Measurements from ENCODE around the gene SORL1.

SORL1 gene

DNA sequence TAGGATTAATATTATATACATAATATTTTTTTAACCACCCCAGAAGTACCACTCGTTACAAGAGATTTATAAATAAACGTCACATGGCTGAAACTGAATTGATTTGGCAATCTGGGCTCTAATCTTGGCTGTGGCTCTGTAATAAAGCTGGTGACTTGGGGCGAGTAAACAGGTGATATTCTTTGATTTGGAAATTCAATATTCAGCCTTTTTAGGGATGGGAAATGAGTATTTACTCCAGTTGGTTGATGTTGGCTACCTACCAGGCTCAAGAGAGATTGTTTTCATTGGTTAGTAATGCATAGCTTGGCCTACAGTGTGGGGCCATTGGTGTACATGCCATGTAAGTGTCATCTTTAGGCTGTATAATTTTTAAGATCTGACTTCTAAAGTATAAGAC, 118.3 kb downstream of the SORL1 start:
- Mint-ChIP-seq H3K4me3 (no peak overlapping the region), H3K27me3 (no peaks in the 10 kb centered on the region), H3K9me3 (no peaks in the 10 kb centered on the region), H3K4me1 (ENCODE audit: low read depth in 2 of 2) (peaks cover 8 to 14% of the 10 kb centered on the region in 2 donors), H3K36me3 (ENCODE audit: insufficient read depth) (peaks cover 67% of the 10 kb centered on the region), H3K27ac (peak overlapping the region in 1 of 2 donors; percentile 59)
- DNase-seq (no peak), ATAC-seq (replicated peaks) (no peak)

DNA sequence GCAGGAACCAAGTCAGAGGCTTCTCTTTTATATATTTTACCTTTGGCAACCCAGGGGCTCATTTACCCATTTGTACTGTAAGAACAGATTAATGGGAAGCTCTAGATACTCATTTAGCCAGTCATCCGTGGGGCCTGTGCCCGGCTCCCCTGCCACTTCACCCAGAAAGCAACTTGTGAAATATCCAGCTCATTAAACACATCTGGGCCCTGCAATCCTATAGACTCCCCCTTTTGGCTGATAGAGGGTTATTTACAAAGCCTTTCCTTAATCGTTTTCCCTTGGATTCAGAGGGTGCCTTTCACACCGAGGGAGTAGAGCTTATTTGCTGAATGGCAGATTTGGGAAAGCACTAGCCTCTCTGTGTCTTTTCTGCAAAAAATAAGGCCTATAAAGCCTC, 119.4 kb downstream of the SORL1 start:
- no peaks in the 10 kb centered on the region for H3K27me3 Mint-ChIP-seq

DNA sequence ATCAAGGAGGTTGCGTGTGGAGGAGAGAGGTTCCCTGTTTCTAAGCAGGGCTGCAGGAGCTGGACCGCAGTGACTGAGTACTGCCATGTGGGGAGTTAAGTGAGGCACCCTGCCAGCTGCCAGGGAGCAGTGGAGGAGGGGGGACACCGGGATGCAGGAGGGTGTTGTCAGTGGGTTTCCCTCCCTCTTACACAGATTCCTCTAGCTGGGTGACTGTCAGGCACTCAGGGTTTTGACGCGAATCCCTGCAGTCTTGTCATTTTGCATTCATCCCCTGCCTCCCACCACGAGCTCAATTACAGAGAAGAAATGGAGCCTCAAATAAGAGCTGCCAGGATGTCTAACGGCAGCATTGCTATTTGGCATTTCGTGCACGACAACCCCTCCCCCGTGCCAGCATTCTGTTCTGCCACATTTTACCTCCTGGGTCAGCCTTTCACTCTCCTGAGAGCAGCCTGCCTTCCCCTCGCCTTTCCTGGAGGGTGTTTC, 120.5 kb downstream of the SORL1 start:
- no peaks in the 10 kb centered on the region for H3K9me3 Mint-ChIP-seq
- DNase-seq = no peak
- H3K27me3 Mint-ChIP-seq = no peaks in the 10 kb centered on the region
- ATAC-seq (replicated peaks) = no peak
- no peak overlapping the region for H3K4me3 Mint-ChIP-seq
- peaks cover 74% of the 10 kb centered on the region for H3K36me3 Mint-ChIP-seq (ENCODE audit: insufficient read depth)
- peaks cover 3 to 14% of the 10 kb centered on the region in 2 donors for H3K4me1 Mint-ChIP-seq (ENCODE audit: low read depth in 2 of 2)
- H3K27ac Mint-ChIP-seq = peak overlapping the region in 1 of 2 donors; percentile 4

More for the DNA sequence above, 119.4 kb downstream of the SORL1 start:
- ATAC-seq (replicated peaks) (no peak), DNase-seq (no peak)
- Mint-ChIP-seq H3K27ac (peak overlapping the region; percentile 4 to 59), H3K36me3 (ENCODE audit: insufficient read depth) (peaks cover 74% of the 10 kb centered on the region), H3K9me3 (no peaks in the 10 kb centered on the region), H3K4me1 (ENCODE audit: low read depth in 2 of 2) (peaks cover 8 to 14% of the 10 kb centered on the region in 2 donors), H3K4me3 (no peak overlapping the region)

DNA sequence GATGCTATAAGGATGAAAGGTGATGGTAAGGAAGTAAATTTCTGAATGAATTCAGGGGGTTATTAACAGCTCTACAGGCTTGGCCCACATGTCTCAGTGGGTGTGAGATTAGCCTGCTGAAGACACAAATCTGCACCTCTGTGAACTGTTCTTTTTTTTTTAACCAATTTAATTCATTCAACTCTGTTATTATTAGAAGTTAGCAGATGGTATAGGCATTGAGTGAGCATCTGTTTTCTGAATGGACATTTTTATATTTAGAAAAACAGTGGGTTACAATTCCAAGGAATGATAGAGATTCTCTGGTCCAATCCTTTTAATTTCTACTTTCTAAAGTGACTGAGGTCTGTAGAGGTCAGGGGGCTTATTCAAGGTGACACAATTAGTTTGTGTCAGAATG, 122.7 kb downstream of the SORL1 start:
- peak overlapping the region; percentile 49 to 56 for H3K27ac Mint-ChIP-seq
- H3K4me3 Mint-ChIP-seq = no peak overlapping the region
- H3K36me3 Mint-ChIP-seq (ENCODE audit: insufficient read depth) = peaks cover 81% of the 10 kb centered on the region
- H3K4me1 Mint-ChIP-seq (ENCODE audit: low read depth in 2 of 2) = peaks cover 3 to 8% of the 10 kb centered on the region in 2 donors
- H3K9me3 Mint-ChIP-seq = peaks cover 0 to under 1% of the 10 kb centered on the region in 2 donors
- ATAC-seq (replicated peaks) (no peak), DNase-seq (no peak)
- no peaks in the 10 kb centered on the region for H3K27me3 Mint-ChIP-seq

DNA sequence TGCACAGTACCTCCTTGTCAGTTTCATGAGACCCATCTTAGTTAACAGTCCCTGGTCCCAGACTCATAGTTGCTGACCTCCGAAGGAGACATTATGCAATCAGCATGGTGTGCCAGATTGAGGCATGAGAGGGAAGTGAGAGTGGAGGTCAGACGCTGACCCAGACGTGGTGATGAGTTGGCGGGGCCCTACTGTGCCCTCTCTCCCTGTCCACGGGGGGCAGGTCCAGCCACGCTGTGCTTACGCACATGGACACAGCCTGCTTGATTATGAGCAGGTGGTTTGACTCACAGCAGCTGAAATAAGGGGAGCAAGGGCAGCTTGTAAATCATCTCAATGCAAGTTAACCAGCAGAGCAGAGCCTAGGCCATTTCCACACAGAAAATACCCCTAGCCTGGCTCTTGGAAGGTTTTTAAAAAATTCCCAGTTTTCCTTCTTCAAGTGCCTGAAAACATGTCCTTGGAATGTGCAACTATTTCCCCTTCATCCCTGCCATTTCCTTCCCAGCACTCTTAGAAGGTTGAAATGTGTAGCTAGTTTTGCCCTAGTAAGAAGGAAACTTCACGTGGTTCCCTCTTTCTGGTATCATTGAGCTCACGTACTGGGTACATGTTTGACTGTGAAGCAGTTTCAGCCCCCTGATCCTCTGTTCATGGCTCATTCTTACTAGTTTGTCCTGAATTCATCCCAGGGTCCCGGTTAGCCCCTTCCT, 123.3 kb downstream of the SORL1 start:
- ATAC-seq (replicated peaks) = peak; percentile 42
- Mint-ChIP-seq H3K27me3 (no peaks in the 10 kb centered on the region), H3K27ac (peak overlapping the region; percentile 49 to 56), H3K9me3 (peaks cover 0 to 6% of the 10 kb centered on the region in 2 donors), H3K4me1 (ENCODE audit: low read depth in 2 of 2) (peaks cover 4 to 7% of the 10 kb centered on the region in 2 donors), H3K4me3 (no peak overlapping the region), H3K36me3 (ENCODE audit: insufficient read depth) (peaks cover 83% of the 10 kb centered on the region)
- no peak for DNase-seq

DNA sequence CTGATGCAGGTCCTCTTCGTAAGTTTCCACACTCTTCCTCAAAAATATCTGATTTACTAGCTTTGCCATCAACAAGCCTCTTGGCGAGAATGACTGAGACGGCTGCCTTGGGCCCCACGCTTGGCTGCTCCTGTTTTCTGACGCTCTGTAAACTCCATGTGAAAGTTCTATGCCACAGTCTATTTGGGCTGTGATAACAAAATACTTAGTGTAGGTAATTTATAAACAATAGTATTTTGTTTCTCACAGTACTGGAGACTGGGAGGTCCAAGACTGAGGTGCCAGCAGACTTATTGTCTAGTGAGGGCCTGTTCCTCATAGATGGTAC, 123.8 kb downstream of the SORL1 start:
- ATAC-seq (replicated peaks) (no peak), DNase-seq (no peak)
- Mint-ChIP-seq H3K9me3 (peaks cover 0 to 7% of the 10 kb centered on the region in 2 donors), H3K36me3 (ENCODE audit: insufficient read depth) (peaks cover 83% of the 10 kb centered on the region), H3K27ac (peak overlapping the region; percentile 12 to 49), H3K4me3 (no peak overlapping the region), H3K4me1 (ENCODE audit: low read depth in 2 of 2) (peaks cover 2 to 9% of the 10 kb centered on the region in 2 donors), H3K27me3 (no peaks in the 10 kb centered on the region)

DNA sequence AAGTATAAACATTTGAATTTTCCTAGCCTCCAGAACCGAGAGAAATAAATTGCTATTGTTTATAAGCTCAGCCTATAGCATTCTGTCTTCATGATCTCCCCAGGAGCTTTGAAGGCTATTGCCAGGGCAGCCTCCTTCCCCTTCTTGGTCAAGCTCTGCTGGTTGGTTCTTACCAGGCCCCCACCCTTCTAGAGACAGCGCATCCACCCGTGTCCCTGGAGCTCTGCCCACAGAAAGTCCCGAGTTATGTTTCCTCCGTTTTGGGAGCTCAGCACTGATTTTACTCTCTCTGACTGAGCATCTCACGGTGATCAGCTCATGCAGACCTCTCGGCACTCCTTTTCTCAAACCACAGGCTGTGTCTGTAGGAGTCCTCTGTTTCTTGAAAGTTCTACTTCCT, 124.4 kb downstream of the SORL1 start:
- ATAC-seq (replicated peaks) (no peak), DNase-seq (no peak)
- Mint-ChIP-seq H3K4me3 (no peak overlapping the region), H3K36me3 (ENCODE audit: insufficient read depth) (peaks cover 83% of the 10 kb centered on the region), H3K9me3 (peaks cover 0 to 7% of the 10 kb centered on the region in 2 donors), H3K27ac (peak overlapping the region in 1 of 2 donors; percentile 41), H3K4me1 (ENCODE audit: low read depth in 2 of 2) (peaks cover 0 to 9% of the 10 kb centered on the region in 2 donors), H3K27me3 (no peaks in the 10 kb centered on the region)

DNA sequence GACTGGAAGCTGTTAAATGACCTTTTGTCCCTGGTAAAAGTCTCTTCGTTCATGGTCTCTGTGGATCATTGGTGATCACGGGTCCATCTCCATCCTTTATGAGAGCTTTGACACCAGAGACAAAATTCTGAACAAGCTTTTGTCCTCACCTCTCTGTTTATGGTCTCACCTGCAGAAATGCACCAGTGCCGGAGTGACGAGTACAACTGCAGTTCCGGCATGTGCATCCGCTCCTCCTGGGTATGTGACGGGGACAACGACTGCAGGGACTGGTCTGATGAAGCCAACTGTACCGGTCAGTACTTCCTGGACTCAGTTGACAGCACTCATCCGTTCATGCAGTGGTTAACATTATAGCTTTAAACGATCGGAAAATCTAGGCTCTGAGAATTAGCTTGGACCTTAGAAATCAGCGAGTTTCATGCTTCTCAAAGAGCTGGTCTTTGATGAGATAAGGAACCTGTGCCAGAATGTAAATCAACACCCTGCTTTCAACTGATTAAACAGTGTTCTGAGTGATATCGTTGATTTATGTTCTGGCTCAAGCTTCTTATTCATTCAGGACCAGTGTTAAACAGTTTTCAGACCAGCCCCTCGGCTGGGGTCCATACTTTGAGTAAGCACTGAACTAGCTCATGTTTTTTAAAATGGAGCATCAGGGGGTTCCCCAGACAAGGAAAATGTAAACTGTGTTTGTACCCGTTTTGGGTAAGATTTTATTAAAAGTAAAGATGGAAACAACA, 125.2 kb downstream of the SORL1 start:
- H3K4me1 Mint-ChIP-seq (ENCODE audit: low read depth in 2 of 2) = peaks cover 2 to 10% of the 10 kb centered on the region in 2 donors
- no peak overlapping the region for H3K4me3 Mint-ChIP-seq
- H3K36me3 Mint-ChIP-seq (ENCODE audit: insufficient read depth) = peaks cover 80% of the 10 kb centered on the region
- H3K27me3 Mint-ChIP-seq = no peaks in the 10 kb centered on the region
- H3K9me3 Mint-ChIP-seq = peaks cover 0 to 7% of the 10 kb centered on the region in 2 donors
- ATAC-seq (replicated peaks) (no peak), DNase-seq (no peak)
- H3K27ac Mint-ChIP-seq = peak overlapping the region; percentile 41 to 87

DNA sequence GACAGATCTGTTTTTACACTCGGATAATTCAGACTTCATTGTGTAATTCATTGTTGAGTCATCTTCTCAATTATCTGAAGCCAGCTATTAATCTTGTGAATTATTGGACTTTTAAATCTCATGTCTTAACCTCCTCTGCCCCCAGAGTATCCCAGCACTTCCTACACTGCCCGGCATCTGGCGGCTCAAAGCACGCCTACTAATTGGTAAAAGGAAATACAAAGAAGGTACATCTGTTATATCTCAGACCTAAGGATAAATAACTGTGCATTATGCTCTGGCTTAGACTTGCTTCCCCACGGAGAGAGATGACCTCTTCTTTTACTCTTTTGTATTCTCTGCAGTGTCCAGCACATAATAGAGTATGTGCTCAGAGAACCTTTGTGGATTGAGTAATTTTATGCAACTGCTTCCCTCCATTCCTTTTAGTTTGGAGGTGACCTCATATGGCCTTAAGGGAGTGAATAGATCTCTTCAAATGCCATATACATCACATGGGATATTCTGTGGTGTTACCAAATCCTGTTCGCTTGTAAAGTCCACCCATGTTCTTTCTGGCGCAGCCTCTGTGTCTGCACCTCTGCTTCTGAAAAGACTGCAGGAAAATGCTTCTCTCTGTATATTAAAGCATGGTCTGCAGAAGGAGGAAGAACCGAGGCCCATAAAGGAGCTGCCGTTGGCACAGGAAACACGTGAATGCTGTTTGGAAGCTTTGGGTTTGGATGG, 126.3 kb downstream of the SORL1 start:
- Mint-ChIP-seq H3K27me3 (no peaks in the 10 kb centered on the region), H3K36me3 (ENCODE audit: insufficient read depth) (peaks cover 82% of the 10 kb centered on the region), H3K9me3 (peaks cover 0 to 7% of the 10 kb centered on the region in 2 donors), H3K4me1 (ENCODE audit: low read depth in 2 of 2) (peaks cover 9 to 22% of the 10 kb centered on the region in 2 donors), H3K4me3 (no peak overlapping the region), H3K27ac (peak overlapping the region; percentile 51 to 87)
- DNase-seq (no peak), ATAC-seq (replicated peaks) (no peak)

DNA sequence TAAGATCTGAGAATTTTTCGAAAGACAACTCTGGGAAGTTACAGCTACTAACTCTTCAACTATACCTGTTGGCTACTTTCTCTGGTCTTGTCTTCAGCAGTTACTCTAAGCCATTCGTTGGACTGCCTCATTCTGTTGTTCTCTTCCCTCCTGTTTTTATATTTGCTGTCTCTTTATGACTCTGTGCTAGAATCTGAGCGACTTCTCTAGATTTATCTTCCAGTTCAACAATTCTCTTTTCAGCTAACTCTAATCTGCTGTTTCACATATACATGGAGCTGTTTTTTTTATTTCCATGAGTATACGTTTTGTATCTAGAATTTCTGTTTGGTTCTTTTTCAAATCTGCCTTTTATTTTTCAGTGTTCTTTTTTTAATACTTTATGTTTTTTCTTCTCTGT, 128.0 kb downstream of the SORL1 start:
- Mint-ChIP-seq H3K36me3 (ENCODE audit: insufficient read depth) (peaks cover 78% of the 10 kb centered on the region), H3K27ac (peak overlapping the region; percentile 64 to 83)

DNA sequence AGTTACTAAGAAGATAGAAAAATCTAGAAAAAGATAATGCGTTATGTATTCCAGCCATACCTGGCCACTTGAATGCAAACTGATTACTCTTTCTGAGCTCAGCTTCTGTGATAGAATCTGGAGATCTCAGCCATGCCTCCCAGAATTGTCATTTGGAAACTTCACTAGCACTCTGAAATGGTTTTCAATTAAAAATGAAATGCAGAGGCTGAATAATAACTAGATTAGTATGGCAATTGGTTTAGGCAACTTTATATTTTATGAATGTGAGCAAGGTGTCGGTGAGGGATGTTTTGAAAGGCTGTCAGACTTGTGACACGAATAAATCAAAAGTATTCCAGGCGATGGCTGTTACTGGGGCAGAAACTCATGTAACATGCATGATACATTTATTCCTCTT, 129.5 kb downstream of the SORL1 start:
- DNase-seq (no peak), ATAC-seq (replicated peaks) (no peak)
- no peaks in the 10 kb centered on the region for H3K27me3 Mint-ChIP-seq
- peak overlapping the region; percentile 77 to 83 for H3K27ac Mint-ChIP-seq
- H3K4me1 Mint-ChIP-seq (ENCODE audit: low read depth in 2 of 2) = peaks cover 13 to 33% of the 10 kb centered on the region in 2 donors
- H3K4me3 Mint-ChIP-seq = peak overlapping the region in 1 of 2 donors; percentile 22
- H3K9me3 Mint-ChIP-seq = peaks cover 0 to 7% of the 10 kb centered on the region in 2 donors
- peaks cover 81% of the 10 kb centered on the region for H3K36me3 Mint-ChIP-seq (ENCODE audit: insufficient read depth)

More for the DNA sequence above, 128.0 kb downstream of the SORL1 start:
- DNase-seq (no peak), ATAC-seq (replicated peaks) (no peak)
- Mint-ChIP-seq H3K4me3 (no peak overlapping the region), H3K4me1 (ENCODE audit: low read depth in 2 of 2) (peaks cover 9 to 30% of the 10 kb centered on the region in 2 donors), H3K9me3 (peaks cover 0 to 7% of the 10 kb centered on the region in 2 donors), H3K27me3 (no peaks in the 10 kb centered on the region)

DNA sequence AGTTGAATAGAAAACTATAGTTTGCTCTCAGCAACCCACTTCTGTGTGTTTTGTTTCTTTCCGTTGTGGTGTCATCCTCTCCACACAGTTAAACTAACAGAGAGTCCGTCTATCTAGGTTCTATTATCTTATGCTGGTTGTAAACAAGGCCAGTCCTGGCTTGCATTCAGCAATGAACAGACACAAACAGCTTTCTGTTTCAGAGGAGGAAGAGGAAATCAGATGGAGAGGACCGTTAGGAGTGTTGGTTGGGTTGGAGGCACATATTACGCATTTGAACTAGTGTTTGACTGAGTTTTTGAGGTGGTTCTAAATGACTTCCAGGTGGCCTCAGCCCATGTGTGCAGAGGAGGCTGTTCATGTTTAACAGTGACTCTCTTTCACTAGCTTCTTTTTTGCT, 130.2 kb downstream of the SORL1 start:
- Mint-ChIP-seq H3K36me3 (ENCODE audit: insufficient read depth) (peaks cover 77% of the 10 kb centered on the region), H3K9me3 (peaks cover 0 to 7% of the 10 kb centered on the region in 2 donors), H3K27me3 (no peaks in the 10 kb centered on the region), H3K4me1 (ENCODE audit: low read depth in 2 of 2) (peaks cover 13 to 33% of the 10 kb centered on the region in 2 donors), H3K27ac (peak overlapping the region; percentile 77 to 83), H3K4me3 (peak overlapping the region in 1 of 2 donors; percentile 59)
- peak; percentile 75 for ATAC-seq (replicated peaks)
- no peak for DNase-seq

DNA sequence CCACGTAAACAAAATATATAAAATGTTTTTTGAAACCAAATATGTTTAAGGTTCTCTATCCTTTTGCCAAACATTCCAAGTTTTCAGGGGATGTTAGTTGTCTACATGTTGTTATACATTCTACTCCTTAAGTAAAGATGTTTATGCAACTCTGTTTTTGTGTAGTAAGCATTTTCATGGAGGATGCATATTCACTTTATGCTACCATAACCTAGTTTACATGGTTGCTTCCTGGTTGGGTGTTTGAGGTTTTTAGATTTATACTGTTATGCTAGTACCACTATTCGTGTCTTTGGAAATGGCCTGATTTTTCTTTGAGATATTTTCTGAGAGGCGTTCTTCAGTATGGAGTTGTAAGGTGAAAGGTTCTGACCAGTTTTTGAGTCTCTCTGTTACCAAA, 131.7 kb downstream of the SORL1 start:
- H3K27ac Mint-ChIP-seq = peak overlapping the region; percentile 83 to 84
- peaks cover 0 to 7% of the 10 kb centered on the region in 2 donors for H3K9me3 Mint-ChIP-seq
- no peaks in the 10 kb centered on the region for H3K27me3 Mint-ChIP-seq
- peaks cover 13 to 33% of the 10 kb centered on the region in 2 donors for H3K4me1 Mint-ChIP-seq (ENCODE audit: low read depth in 2 of 2)
- ATAC-seq (replicated peaks) = peak; percentile 75
- DNase-seq = no peak
- peak overlapping the region in 1 of 2 donors; percentile 59 for H3K4me3 Mint-ChIP-seq
- peaks cover 75% of the 10 kb centered on the region for H3K36me3 Mint-ChIP-seq (ENCODE audit: insufficient read depth)
